Epidermal melanocyte (primary cell): ENCODE measurements around the gene MDFIC.

Experiments
- DNase-seq: peaks from one replicate; pipeline ENCODE4 v3.0.0; 2011; ENCODE audit warnings: low spot score; ENCODE audit not compliant: insufficient read length

The MDFIC gene

GRCh38 chr7:114925434-114925833 lies 3.5 kb downstream of the MDFIC start:
- no peak for DNase-seq

GRCh38 chr7:114928060-114928459 lies 6.2 kb downstream of the MDFIC start:
- no peak for DNase-seq

- DNase-seq = no peak
These were observed 7.7 kb downstream of the MDFIC start for GRCh38 chr7:114929570-114929969.

GRCh38 chr7:114930107-114930661 lies 8.3 kb downstream of the MDFIC start:
- no peak for DNase-seq

- DNase-seq = no peak
These were observed 9.1 kb downstream of the MDFIC start for GRCh38 chr7:114930829-114931655.

GRCh38 chr7:114931656-114932011 lies 9.7 kb downstream of the MDFIC start:
- DNase-seq = no peak

- no peak for DNase-seq
These were observed 11.1 kb downstream of the MDFIC start for GRCh38 chr7:114932991-114933390.

- DNase-seq = no peak
These were observed 11.8 kb downstream of the MDFIC start for GRCh38 chr7:114933658-114934057.

GRCh38 chr7:114934086-114934485 lies 12.2 kb downstream of the MDFIC start:
- DNase-seq = no peak

GRCh38 chr7:114934713-114935112 lies 12.8 kb downstream of the MDFIC start:
- no peak for DNase-seq

GRCh38 chr7:114936471-114936870 lies 14.6 kb downstream of the MDFIC start:
- no peak for DNase-seq

- no peak for DNase-seq
These were observed 15.6 kb downstream of the MDFIC start for GRCh38 chr7:114937446-114937845.

- DNase-seq = no peak
These were observed 16.9 kb downstream of the MDFIC start for GRCh38 chr7:114938785-114939184.

GRCh38 chr7:114939484-114940097 lies 17.7 kb downstream of the MDFIC start:
- no peak for DNase-seq

GRCh38 chr7:114940220-114940619 lies 18.3 kb downstream of the MDFIC start:
- no peak for DNase-seq

- no peak for DNase-seq
These were observed 19.8 kb downstream of the MDFIC start for GRCh38 chr7:114941692-114942091.

GRCh38 chr7:114942446-114943175 lies 20.7 kb downstream of the MDFIC start:
- DNase-seq = no peak

- DNase-seq = no peak
These were observed 21.6 kb downstream of the MDFIC start for GRCh38 chr7:114943530-114943929.

GRCh38 chr7:114943953-114944744 lies 22.3 kb downstream of the MDFIC start:
- DNase-seq = no peak

- DNase-seq = peak; percentile 44
These were observed 23.1 kb downstream of the MDFIC start for GRCh38 chr7:114944745-114945625.
